DND-41 (cell line): Measurements from ENCODE around the gene IL1RN.

Experiments used
- EZH2 ChIP-seq: IDR thresholded peaks from 3 replicates; pipeline ENCODE4 v1.6.1; 2012; ENCODE audit warnings: borderline replicate concordance, low read depth, mild to moderate bottlenecking, moderate library complexity, low read length, inconsistent platforms; ENCODE audit not compliant: severe bottlenecking
- TF ChIP-seq, protein P1 (sequence below): IDR thresholded peaks from 2 replicates; pipeline ENCODE4 v1.5.1; 2012; ENCODE audit warnings: borderline replicate concordance, low read length, moderate library complexity, mild to moderate bottlenecking; ENCODE audit not compliant: poor library complexity, severe bottlenecking; ENCODE audit errors: extremely low read depth

DNA sequence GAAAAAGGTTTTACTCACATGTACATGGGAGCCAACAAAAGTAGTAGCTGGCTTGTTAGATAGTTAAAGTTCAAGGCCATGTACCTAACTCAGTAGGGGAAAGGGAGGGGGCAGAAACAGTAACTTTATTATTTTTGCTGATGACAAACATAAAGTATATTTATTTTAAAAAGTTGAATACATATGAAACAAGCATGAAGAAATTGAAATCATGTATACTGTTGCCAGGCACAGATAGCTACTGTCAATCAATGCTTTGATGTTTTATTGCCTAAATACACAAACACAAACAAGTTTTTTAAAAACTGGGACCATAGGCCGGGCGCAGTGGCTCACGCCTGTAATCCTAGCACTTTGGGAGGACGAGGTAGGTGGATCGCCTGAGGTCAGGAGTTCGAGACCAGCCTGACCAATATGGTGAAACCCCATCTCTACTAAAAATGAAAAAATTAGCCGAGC is 38.8 kb downstream of the IL1RN start:
- TF ChIP-seq, protein P1, sequence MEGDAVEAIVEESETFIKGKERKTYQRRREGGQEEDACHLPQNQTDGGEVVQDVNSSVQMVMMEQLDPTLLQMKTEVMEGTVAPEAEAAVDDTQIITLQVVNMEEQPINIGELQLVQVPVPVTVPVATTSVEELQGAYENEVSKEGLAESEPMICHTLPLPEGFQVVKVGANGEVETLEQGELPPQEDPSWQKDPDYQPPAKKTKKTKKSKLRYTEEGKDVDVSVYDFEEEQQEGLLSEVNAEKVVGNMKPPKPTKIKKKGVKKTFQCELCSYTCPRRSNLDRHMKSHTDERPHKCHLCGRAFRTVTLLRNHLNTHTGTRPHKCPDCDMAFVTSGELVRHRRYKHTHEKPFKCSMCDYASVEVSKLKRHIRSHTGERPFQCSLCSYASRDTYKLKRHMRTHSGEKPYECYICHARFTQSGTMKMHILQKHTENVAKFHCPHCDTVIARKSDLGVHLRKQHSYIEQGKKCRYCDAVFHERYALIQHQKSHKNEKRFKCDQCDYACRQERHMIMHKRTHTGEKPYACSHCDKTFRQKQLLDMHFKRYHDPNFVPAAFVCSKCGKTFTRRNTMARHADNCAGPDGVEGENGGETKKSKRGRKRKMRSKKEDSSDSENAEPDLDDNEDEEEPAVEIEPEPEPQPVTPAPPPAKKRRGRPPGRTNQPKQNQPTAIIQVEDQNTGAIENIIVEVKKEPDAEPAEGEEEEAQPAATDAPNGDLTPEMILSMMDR, result no peak
- TF ChIP-seq EZH2, result no peak
